Ishikawa (cell line): ENCODE results near the gene COL10A1.

Source experiments
- CEBPB ChIP-seq: IDR thresholded peaks from 2 replicates; pipeline ENCODE4 v1.6.1; 2012
- CREB1 ChIP-seq: IDR thresholded peaks from 2 replicates; pipeline ENCODE4 v1.6.1; 2012; ENCODE audit warnings: low read depth
- EGR1 ChIP-seq: IDR thresholded peaks from 2 replicates; pipeline ENCODE4 v1.6.1; 2012
- EP300 ChIP-seq: IDR thresholded peaks from 2 replicates; pipeline ENCODE4 v1.6.1; 2012; ENCODE audit warnings: borderline replicate concordance
- FOXM1 ChIP-seq: IDR thresholded peaks from 2 replicates; pipeline ENCODE4 v1.6.1; 2012; ENCODE audit warnings: low read depth, borderline replicate concordance
- MAX ChIP-seq: IDR thresholded peaks from 2 replicates; pipeline ENCODE4 v1.6.1; 2012
- NFIC ChIP-seq: IDR thresholded peaks from 2 replicates; pipeline ENCODE4 v1.6.1; 2012
- RAD21 ChIP-seq: IDR thresholded peaks from 2 replicates; pipeline ENCODE4 v1.6.1; 2012; ENCODE audit warnings: low read depth
- REST ChIP-seq: IDR thresholded peaks from 2 replicates; pipeline ENCODE4 v1.6.1; 2012; ENCODE audit warnings: low read depth, mild to moderate bottlenecking
- TAF1 ChIP-seq: IDR thresholded peaks from 2 replicates; pipeline ENCODE4 v1.6.1; 2012; ENCODE audit warnings: low read depth, mild to moderate bottlenecking
- TCF12 ChIP-seq: IDR thresholded peaks from 2 replicates; pipeline ENCODE4 v1.6.1; 2012; ENCODE audit warnings: low read depth
- TEAD4 ChIP-seq: IDR thresholded peaks from 2 replicates; pipeline ENCODE4 v1.6.1; 2012
- USF1 ChIP-seq: IDR thresholded peaks from 2 replicates; pipeline ENCODE4 v1.6.1; 2012
- YY1 ChIP-seq: IDR thresholded peaks from 2 replicates; pipeline ENCODE4 v1.6.1; 2012; ENCODE audit warnings: low read depth
- ZBTB7A ChIP-seq: IDR thresholded peaks from 2 replicates; pipeline ENCODE4 v1.6.1; 2012; ENCODE audit warnings: low read depth

COL10A1 gene

GRCh38 chr6:116170358-116171057 lies 44.6 kb upstream of the COL10A1 start:
- no peak for TF ChIP-seq YY1
- TF ChIP-seq ZBTB7A = no peak
- TF ChIP-seq TEAD4 = no peak
- no peak for TF ChIP-seq TAF1
- TF ChIP-seq EP300 = no peak
- no peak for TF ChIP-seq MAX
- TF ChIP-seq CEBPB = no peak
- no peak for TF ChIP-seq NFIC
- no peak for TF ChIP-seq TCF12

GRCh38 chr6:116169880-116170279 lies 43.9 kb upstream of the COL10A1 start:
- no peak for TF ChIP-seq CREB1

GRCh38 chr6:116168148-116168547 lies 42.2 kb upstream of the COL10A1 start:
- TF ChIP-seq USF1 = no peak
- no peak for TF ChIP-seq CREB1

GRCh38 chr6:116166369-116166768 lies 40.4 kb upstream of the COL10A1 start:
- TF ChIP-seq ZBTB7A (no peak), REST (no peak), FOXM1 (no peak), RAD21 (no peak), MAX (no peak), TAF1 (no peak), YY1 (no peak), CEBPB (no peak), EGR1 (no peak), NFIC (no peak), EP300 (no peak), TEAD4 (no peak), CREB1 (no peak), USF1 (no peak), TCF12 (no peak)

- TF ChIP-seq YY1 (no peak), EP300 (no peak), ZBTB7A (no peak), RAD21 (no peak), EGR1 (no peak), MAX (no peak), CREB1 (no peak), USF1 (no peak), TCF12 (no peak), TEAD4 (no peak), CEBPB (no peak), NFIC (no peak), FOXM1 (no peak), TAF1 (no peak), REST (no peak)
These were observed 39.7 kb upstream of the COL10A1 start for GRCh38 chr6:116165596-116165995.

GRCh38 chr6:116159782-116160524 lies 34.0 kb upstream of the COL10A1 start:
- TF ChIP-seq TAF1 (no peak), TCF12 (no peak), TEAD4 (no peak), CREB1 (no peak), FOXM1 (no peak), RAD21 (no peak), EP300 (no peak), ZBTB7A (no peak), REST (no peak), USF1 (no peak), EGR1 (no peak), YY1 (no peak)
